Stimulated activated naive CD8-positive, alpha-beta T cell treated with anti-CD3 and anti-CD28 coated beads, Interleukin-15, Interleukin-2, amounts not matched to agents 100 ng/mL and 50 ng/mL, for 24 hours (primary cell): Measurements from ENCODE around the gene CLEC5A.
"Not testable (repeated sequence)": the region's sequence is repeated elsewhere in the genome, so short reads cannot be mapped to it uniquely, and the experiment has no call there.

Experiments used
- H3K27ac Mint-ChIP-seq: one replicate; pipeline ENCODE4 v1.8.0; 2021; ENCODE audit warnings: mild to moderate bottlenecking, mixed read lengths
- H3K27me3 Mint-ChIP-seq: one replicate; pipeline ENCODE4 v1.8.0; 2021; ENCODE audit warnings: mixed read lengths
- H3K36me3 Mint-ChIP-seq: one replicate; pipeline ENCODE4 v1.8.0; 2021; ENCODE audit warnings: low read depth, mixed read lengths
- H3K4me1 Mint-ChIP-seq: one replicate; pipeline ENCODE4 v1.8.0; 2021; ENCODE audit warnings: low read depth, mixed read lengths
- H3K4me3 Mint-ChIP-seq: one replicate; pipeline ENCODE4 v1.8.0; 2021; ENCODE audit warnings: mild to moderate bottlenecking, mixed read lengths
- H3K9me3 Mint-ChIP-seq: one replicate; pipeline ENCODE4 v1.8.0; 2021; ENCODE audit warnings: mixed read lengths

The CLEC5A gene

GRCh38 chr7:141916099-141916498, 30.7 kb downstream of the CLEC5A start, which contains the start of gene OR9A4:
Gene OR9A4, plus strand, starts transcription at chr7:141916399. Its CDS starts 2,477 bp downstream, at chr7:141918876.
- Mint-ChIP-seq H3K27ac (no peak within 1 kb of the TSS), H3K4me1 (no peaks in the 10 kb centered on the region), H3K36me3 (no peaks in the 10 kb centered on the region), H3K9me3 (no peaks in the 10 kb centered on the region), H3K27me3 (peaks cover 4% of the 10 kb centered on the region), H3K4me3 (no peak within 1 kb of the TSS)

- no peaks in the 10 kb centered on the region for H3K36me3 Mint-ChIP-seq
Observed at GRCh38 chr7:141915565-141915964, 31.2 kb downstream of the CLEC5A start.

DNA sequence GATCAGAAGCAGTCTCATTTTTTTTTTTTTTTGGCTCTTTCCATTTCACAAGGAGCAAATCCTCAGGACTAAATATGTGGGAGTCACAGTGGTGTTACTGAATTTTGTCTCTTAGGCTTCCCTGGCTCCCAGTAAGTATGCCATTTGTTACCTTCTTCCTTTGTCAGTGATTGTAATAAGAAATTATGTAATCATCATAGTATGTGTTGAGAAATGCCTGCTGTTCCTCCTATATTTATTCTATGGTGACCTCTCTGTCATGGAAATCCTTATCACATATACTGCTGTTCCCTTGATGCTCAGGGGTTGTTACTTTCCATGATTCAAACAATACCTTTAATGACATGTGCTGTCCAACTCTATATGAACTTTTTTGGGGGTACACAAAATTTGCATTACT, 35.4 kb downstream of the CLEC5A start:
- no peaks in the 10 kb centered on the region for H3K36me3 Mint-ChIP-seq
- no peak overlapping the region for H3K27ac Mint-ChIP-seq
- H3K4me3 Mint-ChIP-seq: no peak overlapping the region
- no peaks in the 10 kb centered on the region for H3K27me3 Mint-ChIP-seq
- no peaks in the 10 kb centered on the region for H3K9me3 Mint-ChIP-seq
- no peaks in the 10 kb centered on the region for H3K4me1 Mint-ChIP-seq

More at GRCh38 chr7:141915565-141915964, 31.2 kb downstream of the CLEC5A start:
- H3K27me3 Mint-ChIP-seq: peaks cover 4% of the 10 kb centered on the region
- no peak overlapping the region for H3K4me3 Mint-ChIP-seq
- H3K4me1 Mint-ChIP-seq: no peaks in the 10 kb centered on the region
- no peak overlapping the region for H3K27ac Mint-ChIP-seq
- H3K9me3 Mint-ChIP-seq: no peaks in the 10 kb centered on the region

DNA sequence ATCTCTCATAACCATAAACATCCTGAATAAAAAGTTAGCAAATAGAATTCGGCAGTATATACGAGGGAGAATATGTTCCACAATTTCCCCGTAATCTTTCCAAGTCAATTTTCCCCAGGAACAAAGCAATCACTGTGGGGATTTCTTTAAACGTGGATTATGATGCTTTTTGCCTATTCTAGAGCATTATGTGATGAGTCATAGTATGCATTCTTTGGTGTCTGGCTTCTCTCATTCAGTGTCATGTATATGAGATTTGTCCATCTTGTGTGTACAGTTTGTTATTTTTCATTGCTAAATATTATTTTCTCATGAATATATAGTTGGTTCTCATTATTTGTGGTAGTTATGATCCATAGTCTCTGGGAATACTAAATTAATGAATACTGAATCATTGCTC, 40.5 kb downstream of the CLEC5A start:
- no peaks in the 10 kb centered on the region for H3K9me3 Mint-ChIP-seq
- peaks cover 8% of the 10 kb centered on the region for H3K27me3 Mint-ChIP-seq
- no peak overlapping the region for H3K27ac Mint-ChIP-seq
- H3K4me1 Mint-ChIP-seq: no peaks in the 10 kb centered on the region
- H3K4me3 Mint-ChIP-seq: no peak overlapping the region
- H3K36me3 Mint-ChIP-seq: no peaks in the 10 kb centered on the region

DNA sequence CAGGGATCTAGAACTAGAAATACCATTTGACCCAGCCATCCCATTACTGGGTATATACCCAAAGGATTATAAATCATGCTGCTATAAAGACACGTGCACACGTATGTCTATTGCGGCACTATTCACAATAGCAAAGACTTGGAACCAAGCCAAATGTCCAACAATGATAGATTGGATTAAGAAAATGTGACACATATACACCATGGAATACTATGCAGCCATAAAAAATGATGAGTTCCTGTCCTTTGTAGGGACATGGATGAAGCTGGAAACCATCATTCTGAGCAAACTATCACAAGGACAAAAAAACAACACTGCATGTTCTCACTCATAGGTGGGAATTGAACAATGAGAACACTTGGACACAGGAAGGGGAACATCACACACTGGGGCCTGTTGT, 47.4 kb downstream of the CLEC5A start:
- not testable (repeated sequence) for H3K4me1 Mint-ChIP-seq, H3K4me3 Mint-ChIP-seq, H3K9me3 Mint-ChIP-seq

DNA sequence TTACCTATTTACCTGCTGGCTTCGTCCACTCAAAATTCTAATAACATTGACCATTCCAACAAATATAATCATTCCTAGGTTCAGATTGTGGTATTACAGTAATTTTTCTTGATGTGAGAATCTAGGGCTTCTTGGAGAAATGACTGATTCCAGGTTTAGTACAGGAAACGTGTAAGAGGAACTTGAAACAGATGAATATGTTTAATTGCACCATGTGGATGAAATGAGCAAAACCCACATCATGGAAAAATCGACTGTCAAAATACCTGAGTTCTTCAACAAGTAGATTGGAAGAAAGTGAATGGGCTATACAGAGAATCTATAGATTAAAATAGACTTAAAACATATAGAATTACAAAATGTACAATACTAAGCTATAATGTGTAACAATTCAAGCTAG, 55.4 kb downstream of the CLEC5A start:
- peaks cover 5% of the 10 kb centered on the region for H3K27me3 Mint-ChIP-seq
- H3K9me3 Mint-ChIP-seq: no peaks in the 10 kb centered on the region
- H3K27ac Mint-ChIP-seq: no peak overlapping the region
- H3K4me3 Mint-ChIP-seq: no peak overlapping the region
- H3K36me3 Mint-ChIP-seq: no peaks in the 10 kb centered on the region
- no peaks in the 10 kb centered on the region for H3K4me1 Mint-ChIP-seq

More for the DNA sequence above, 47.4 kb downstream of the CLEC5A start:
- H3K27me3 Mint-ChIP-seq, H3K27ac Mint-ChIP-seq, H3K36me3 Mint-ChIP-seq: not testable (repeated sequence)

GRCh38 chr7:141889321-141889720, 57.5 kb downstream of the CLEC5A start:
- no peaks in the 10 kb centered on the region for H3K36me3 Mint-ChIP-seq
- no peak overlapping the region for H3K4me3 Mint-ChIP-seq
- H3K9me3 Mint-ChIP-seq: no peaks in the 10 kb centered on the region
- H3K27ac Mint-ChIP-seq: no peak overlapping the region
- H3K27me3 Mint-ChIP-seq: peaks cover 5% of the 10 kb centered on the region
- H3K4me1 Mint-ChIP-seq: no peaks in the 10 kb centered on the region

GRCh38 chr7:141884539-141885225, 62.1 kb downstream of the CLEC5A start:
- Mint-ChIP-seq H3K27ac (no peak overlapping the region), H3K27me3 (peaks cover 11% of the 10 kb centered on the region), H3K4me3 (no peak overlapping the region)

GRCh38 chr7:141880960-141881359, 65.8 kb downstream of the CLEC5A start:
- Mint-ChIP-seq H3K4me1 (no peaks in the 10 kb centered on the region), H3K27me3 (peaks cover 6% of the 10 kb centered on the region), H3K36me3 (no peaks in the 10 kb centered on the region), H3K9me3 (peaks cover 6% of the 10 kb centered on the region), H3K4me3 (no peak overlapping the region), H3K27ac (no peak overlapping the region)

More at GRCh38 chr7:141884539-141885225, 62.1 kb downstream of the CLEC5A start:
- Mint-ChIP-seq H3K4me1 (no peaks in the 10 kb centered on the region), H3K9me3 (no peaks in the 10 kb centered on the region), H3K36me3 (no peaks in the 10 kb centered on the region)

GRCh38 chr7:141877365-141877764, 69.4 kb downstream of the CLEC5A start:
- H3K4me3 Mint-ChIP-seq: no peak overlapping the region
- peaks cover 6% of the 10 kb centered on the region for H3K9me3 Mint-ChIP-seq
- no peaks in the 10 kb centered on the region for H3K4me1 Mint-ChIP-seq
- no peaks in the 10 kb centered on the region for H3K36me3 Mint-ChIP-seq
- H3K27ac Mint-ChIP-seq: no peak overlapping the region
- peaks cover 6% of the 10 kb centered on the region for H3K27me3 Mint-ChIP-seq
